DOHH2 (cell line): Measurements from ENCODE around the gene CYP3A5.

Experiments used
- H3F3A ChIP-seq: fragments of 200-600 bp; sonication (generic), shearing (Covaris generic); 2 replicates; pipeline ENCODE4 v1.6.0; 2016; ENCODE audit warnings: antibody characterized with exemption, mild to moderate bottlenecking; ENCODE audit not compliant: control insufficient read depth, insufficient read depth
- H3K27ac ChIP-seq: fragments of 200-600 bp; sonication (generic); 2 replicates; pipeline ENCODE4 v1.5.1; 2014; ENCODE audit warnings: low read depth, mild to moderate bottlenecking, low read length, moderate library complexity
- H3K27me3 ChIP-seq: fragments of 200-600 bp; sonication (generic); 2 replicates; pipeline ENCODE4 v1.6.1; 2014; ENCODE audit warnings: mild to moderate bottlenecking, low read length, mixed read lengths; ENCODE audit not compliant: control insufficient read depth
- H3K36me3 ChIP-seq: fragments of 200-600 bp; sonication (generic); 2 replicates; pipeline ENCODE4 v1.6.1; 2014; ENCODE audit warnings: mild to moderate bottlenecking, low read length, moderate library complexity, mixed read lengths; ENCODE audit not compliant: control insufficient read depth
- H3K4me1 ChIP-seq: fragments of 200-600 bp; sonication (generic); 2 replicates; pipeline ENCODE4 v1.6.1; 2014; ENCODE audit warnings: mild to moderate bottlenecking, low read length, mixed read lengths; ENCODE audit not compliant: control insufficient read depth
- H3K4me2 ChIP-seq: fragments of 200-600 bp; sonication (generic); 2 replicates; pipeline ENCODE4 v1.6.0; 2014; ENCODE audit warnings: mild to moderate bottlenecking, low read length, moderate library complexity
- H3K4me3 ChIP-seq: fragments of 200-600 bp; sonication (generic); 2 replicates; pipeline ENCODE4 v1.5.1; 2014; ENCODE audit warnings: mild to moderate bottlenecking, low read length, mixed read lengths
- H3K79me2 ChIP-seq: fragments of 200-600 bp; sonication (generic); 2 replicates; pipeline ENCODE4 v1.6.1; 2014; ENCODE audit warnings: mild to moderate bottlenecking, low read length, mixed read lengths; ENCODE audit not compliant: control insufficient read depth
- H3K9me2 ChIP-seq: fragments of 200-600 bp; sonication (generic); replicated peaks from 2 replicates; pipeline ENCODE4 v1.6.1; 2014; ENCODE audit warnings: mild to moderate bottlenecking, low read length, mixed read lengths; ENCODE audit not compliant: control insufficient read depth
- H3K9me3 ChIP-seq: fragments of 200-600 bp; sonication (generic); 2 replicates; pipeline ENCODE4 v1.6.1; 2014; ENCODE audit warnings: antibody characterized with exemption, low read length, mixed read lengths; ENCODE audit not compliant: control insufficient read depth, insufficient read depth
- H4K20me1 ChIP-seq: fragments of 200-600 bp; sonication (generic); 2 replicates; pipeline ENCODE4 v1.6.0; 2014; ENCODE audit warnings: low read depth, mild to moderate bottlenecking, antibody characterized with exemption, low read length, moderate library complexity; ENCODE audit not compliant: control insufficient read depth, insufficient read depth
- CTCF ChIP-seq: fragments of 200-600 bp; sonication (generic); IDR thresholded peaks from one replicate; pipeline ENCODE4 v1.5.1; 2014; ENCODE audit warnings: antibody characterized with exemption, mild to moderate bottlenecking, low read depth, low read length; ENCODE audit not compliant: poor library complexity, severe bottlenecking
- EZH2phosphoT487 ChIP-seq: fragments of 200-600 bp; sonication (generic); IDR thresholded peaks from 2 replicates; pipeline ENCODE4 v1.6.1; 2017; ENCODE audit warnings: borderline replicate concordance, mild to moderate bottlenecking, antibody characterized with exemption, low read length, moderate library complexity, mixed read lengths

The CYP3A5 gene

GRCh38 chr7:99645590-99645989, 34.2 kb downstream of the CYP3A5 start:
- Histone ChIP-seq H3K27me3 (no peaks in the 10 kb centered on the region), H3K36me3 (no peaks in the 10 kb centered on the region), H3K9me3 (no peaks in the 10 kb centered on the region), H3K79me2 (no peaks in the 10 kb centered on the region), H4K20me1 (no peaks in the 10 kb centered on the region; the same call in 1 of the 2 replicates), H3K9me2 (no peaks in the 10 kb centered on the region), H3K4me1 (no peaks in the 10 kb centered on the region), H3F3A (no peaks in the 10 kb centered on the region), H3K4me2 (no peak overlapping the region), H3K27ac (no peak overlapping the region), H3K4me3 (no peak overlapping the region)
- TF ChIP-seq EZH2phosphoT487 (no peak), CTCF (no peak)

GRCh38 chr7:99644431-99644830, 35.4 kb downstream of the CYP3A5 start:
- no peaks in the 10 kb centered on the region for H3K4me1 ChIP-seq
- TF ChIP-seq EZH2phosphoT487: no peak
- TF ChIP-seq CTCF: no peak
- H3K4me2 ChIP-seq: no peak overlapping the region
- H4K20me1 ChIP-seq: no peaks in the 10 kb centered on the region; the same call in 1 of the 2 replicates
- H3K9me2 ChIP-seq: no peaks in the 10 kb centered on the region
- H3K79me2 ChIP-seq: no peaks in the 10 kb centered on the region
- no peaks in the 10 kb centered on the region for H3K27me3 ChIP-seq
- no peaks in the 10 kb centered on the region for H3K9me3 ChIP-seq
- no peak overlapping the region for H3K27ac ChIP-seq
- no peak overlapping the region for H3K4me3 ChIP-seq
- H3F3A ChIP-seq: no peaks in the 10 kb centered on the region
- H3K36me3 ChIP-seq: no peaks in the 10 kb centered on the region

- Histone ChIP-seq H3K4me1 (no peaks in the 10 kb centered on the region), H4K20me1 (no peaks in the 10 kb centered on the region), H3K9me2 (no peaks in the 10 kb centered on the region), H3K36me3 (no peaks in the 10 kb centered on the region), H3K4me3 (no peak overlapping the region), H3K27me3 (no peaks in the 10 kb centered on the region), H3K27ac (no peak overlapping the region), H3F3A (no peaks in the 10 kb centered on the region), H3K79me2 (no peaks in the 10 kb centered on the region), H3K4me2 (no peak overlapping the region), H3K9me3 (no peaks in the 10 kb centered on the region)
- TF ChIP-seq CTCF (no peak), EZH2phosphoT487 (no peak)
Measured at GRCh38 chr7:99643464-99643863, 36.3 kb downstream of the CYP3A5 start.

GRCh38 chr7:99642027-99642426, 37.8 kb downstream of the CYP3A5 start:
- TF ChIP-seq EZH2phosphoT487: no peak
- no peak for TF ChIP-seq CTCF

More at GRCh38 chr7:99642027-99642426, 37.8 kb downstream of the CYP3A5 start:
- Histone ChIP-seq H3K9me2 (no peaks in the 10 kb centered on the region), H3K27me3 (no peaks in the 10 kb centered on the region), H3K4me2 (no peak overlapping the region), H4K20me1 (no peaks in the 10 kb centered on the region), H3K36me3 (no peaks in the 10 kb centered on the region), H3K4me1 (no peaks in the 10 kb centered on the region), H3K79me2 (no peaks in the 10 kb centered on the region), H3K27ac (no peak overlapping the region), H3K9me3 (no peaks in the 10 kb centered on the region), H3K4me3 (no peak overlapping the region), H3F3A (peaks cover 3% of the 10 kb centered on the region; the same call in 1 of the 2 replicates)
